ENCODE measurements around the gene AKAP7. TPM values are rescaled to one million over a fixed set of nuclear protein-coding genes. Genes with fewer than 3 reads are reported as not detected.

AKAP7 gene
- total RNA-seq, 4 donors from 2014 or later, result 5.9 to 15.1 (median 7.2) TPM

- no peak for ATAC-seq
- peaks cover 4 to 10% (median 6%) of the 10 kb centered on the region in 3 donors for H3K4me1 ChIP-seq
- no peaks in the 10 kb centered on the region for H3K27me3 ChIP-seq
- H3K9me3 ChIP-seq, result no peaks in the 10 kb centered on the region
- WGBS, 2 donors (ENCODE audit: low coverage in 1 of 2), result 71 to 76% methylated on average over 4 to 7 of the region's 10 CpGs
- H3K4me3 ChIP-seq, result no peak overlapping the region
- TF ChIP-seq POLR2AphosphoS5 (IDR thresholded peaks at IDR 0.05) (no peak), POLR2A (IDR thresholded peaks at IDR 0.05) (no peak), EP300 (IDR thresholded peaks at IDR 0.05) (no peak)
- TF ChIP-seq, protein P1, sequence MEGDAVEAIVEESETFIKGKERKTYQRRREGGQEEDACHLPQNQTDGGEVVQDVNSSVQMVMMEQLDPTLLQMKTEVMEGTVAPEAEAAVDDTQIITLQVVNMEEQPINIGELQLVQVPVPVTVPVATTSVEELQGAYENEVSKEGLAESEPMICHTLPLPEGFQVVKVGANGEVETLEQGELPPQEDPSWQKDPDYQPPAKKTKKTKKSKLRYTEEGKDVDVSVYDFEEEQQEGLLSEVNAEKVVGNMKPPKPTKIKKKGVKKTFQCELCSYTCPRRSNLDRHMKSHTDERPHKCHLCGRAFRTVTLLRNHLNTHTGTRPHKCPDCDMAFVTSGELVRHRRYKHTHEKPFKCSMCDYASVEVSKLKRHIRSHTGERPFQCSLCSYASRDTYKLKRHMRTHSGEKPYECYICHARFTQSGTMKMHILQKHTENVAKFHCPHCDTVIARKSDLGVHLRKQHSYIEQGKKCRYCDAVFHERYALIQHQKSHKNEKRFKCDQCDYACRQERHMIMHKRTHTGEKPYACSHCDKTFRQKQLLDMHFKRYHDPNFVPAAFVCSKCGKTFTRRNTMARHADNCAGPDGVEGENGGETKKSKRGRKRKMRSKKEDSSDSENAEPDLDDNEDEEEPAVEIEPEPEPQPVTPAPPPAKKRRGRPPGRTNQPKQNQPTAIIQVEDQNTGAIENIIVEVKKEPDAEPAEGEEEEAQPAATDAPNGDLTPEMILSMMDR (IDR thresholded peaks at IDR 0.05), result no peak
- H3K36me3 ChIP-seq, result no peaks in the 10 kb centered on the region
- no peak overlapping the region for H3K27ac ChIP-seq
These were observed 5.3 kb upstream of the AKAP7 start for GRCh38 chr6:131129689-131130553.

GRCh38 chr6:131130554-131130940 lies 4.7 kb upstream of the AKAP7 start:
- no peak for ATAC-seq
- 85 to 90% methylated on average over 2 to 4 of the region's 5 CpGs for WGBS, 2 donors (ENCODE audit: low coverage in 1 of 2)
- no peak overlapping the region for H3K4me3 ChIP-seq
- no peaks in the 10 kb centered on the region for H3K36me3 ChIP-seq
- H3K9me3 ChIP-seq, result no peaks in the 10 kb centered on the region
- H3K4me1 ChIP-seq, result peaks cover 4 to 10% (median 6%) of the 10 kb centered on the region in 3 donors
- TF ChIP-seq, protein P1 (IDR thresholded peaks at IDR 0.05), result no peak
- TF ChIP-seq POLR2A (IDR thresholded peaks at IDR 0.05), result no peak
- TF ChIP-seq EP300 (IDR thresholded peaks at IDR 0.05), result no peak
- no peak for TF ChIP-seq POLR2AphosphoS5 (IDR thresholded peaks at IDR 0.05)
- no peaks in the 10 kb centered on the region for H3K27me3 ChIP-seq
- H3K27ac ChIP-seq, result no peak overlapping the region

GRCh38 chr6:131132360-131132759 lies 2.9 kb upstream of the AKAP7 start:
- WGBS, 2 donors (ENCODE audit: low coverage in 1 of 2), result 38 to 76% methylated on average over 1 to 4 of the region's 4 CpGs
- no peak for TF ChIP-seq EP300 (IDR thresholded peaks at IDR 0.05)
- TF ChIP-seq, protein P1 (IDR thresholded peaks at IDR 0.05), result no peak
- no peak for TF ChIP-seq POLR2A (IDR thresholded peaks at IDR 0.05)
- TF ChIP-seq POLR2AphosphoS5 (IDR thresholded peaks at IDR 0.05), result no peak
- Histone ChIP-seq H3K9me3 (no peaks in the 10 kb centered on the region), H3K36me3 (no peaks in the 10 kb centered on the region), H3K27ac (no peak overlapping the region), H3K4me1 (peaks cover 4 to 22% (median 6%) of the 10 kb centered on the region in 3 donors), H3K27me3 (no peaks in the 10 kb centered on the region), H3K4me3 (no peak overlapping the region)
- ATAC-seq, result no peak

GRCh38 chr6:131134220-131134979 lies 867 bp upstream of the AKAP7 start:
- Histone ChIP-seq H3K27me3 (no peaks in the 10 kb centered on the region), H3K4me3 (peak overlapping the region; percentile 85 to 88), H3K4me1 (peaks cover 4 to 29% (median 6%) of the 10 kb centered on the region in 3 donors), H3K36me3 (no peaks in the 10 kb centered on the region), H3K9me3 (no peaks in the 10 kb centered on the region), H3K27ac (peak overlapping the region; percentile 51 to 95 (median 92))
- TF ChIP-seq EP300 (IDR thresholded peaks at IDR 0.05) (no peak), POLR2A (IDR thresholded peaks at IDR 0.05) (no peak), POLR2AphosphoS5 (IDR thresholded peaks at IDR 0.05) (no peak)
- TF ChIP-seq, protein P1 (IDR thresholded peaks at IDR 0.05), result no peak
- no peak for ATAC-seq
- 78 to 81% methylated on average over 10 to 14 of the region's 14 CpGs for WGBS, 2 donors (ENCODE audit: low coverage in 1 of 2)

Data from gastroesophageal sphincter (tissue), 4 donors.